ENCODE data around the gene LHFPL3.

The LHFPL3 gene

GRCh38 chr7:104629408-104629807 lies 301.0 kb downstream of the LHFPL3 start:
- Histone ChIP-seq H3K4me1 (ENCODE audit: control insufficient read depth, insufficient read depth, low read depth, low read length) (no peaks in the 10 kb centered on the region), H2BK120ac (ENCODE audit: low read depth, low read length) (no peak overlapping the region), H4K8ac (ENCODE audit: low read length) (no peak overlapping the region), H3K79me1 (replicated peaks; ENCODE audit: low read length, poor library complexity, severe bottlenecking) (no peaks in the 10 kb centered on the region), H3K9ac (ENCODE audit: low read length) (no peak overlapping the region), H3K27ac (ENCODE audit: low read length, poor library complexity, severe bottlenecking) (no peak overlapping the region), H2AFZ (ENCODE audit: low read depth, low read length) (no peak overlapping the region), H3K27me3 (ENCODE audit: control insufficient read depth in 1 of 2, insufficient read depth in 1 of 2, low read length in 2 of 2) (no peaks in the 10 kb centered on the region), H3K4ac (ENCODE audit: low read depth in 1 of 2, low read length in 2 of 2) (no peak overlapping the region), H3K36me3 (ENCODE audit: control insufficient read depth in 1 of 2, insufficient read depth in 2 of 2, low read depth in 1 of 2, low read length in 2 of 2) (no peaks in the 10 kb centered on the region), H3K9me3 (ENCODE audit: control insufficient read depth, low read length) (no peaks in the 10 kb centered on the region), H2BK15ac (ENCODE audit: low read depth, poor library complexity, severe bottlenecking) (no peak overlapping the region), H3K4me3 (ENCODE audit: insufficient read depth in 1 of 2, low read depth in 1 of 2, low read length in 2 of 2) (no peak overlapping the region), H4K91ac (ENCODE audit: low read length) (no peak overlapping the region), H3K4me2 (ENCODE audit: low read length, poor library complexity, severe bottlenecking) (no peak overlapping the region), H3K23ac (ENCODE audit: low read length in 2 of 2) (no peak overlapping the region), H2AK5ac (ENCODE audit: low read length, severe bottlenecking) (no peak overlapping the region), H3K18ac (ENCODE audit: low read depth in 1 of 2, low read length in 2 of 2) (no peak overlapping the region), H2BK12ac (ENCODE audit: low read length in 2 of 2) (no peak overlapping the region), H3K14ac (ENCODE audit: low read length in 2 of 2) (no peak overlapping the region), H2BK5ac (ENCODE audit: low read depth, low read length, poor library complexity, severe bottlenecking) (no peak overlapping the region)
- DNase-seq = no peak
- 54% methylated on average over 1 of the region's 1 CpG for WGBS

- Histone ChIP-seq H2AK5ac (ENCODE audit: low read length, severe bottlenecking) (no peak overlapping the region), H3K4ac (ENCODE audit: low read depth in 1 of 2, low read length in 2 of 2) (no peak overlapping the region), H3K36me3 (ENCODE audit: control insufficient read depth in 1 of 2, insufficient read depth in 2 of 2, low read depth in 1 of 2, low read length in 2 of 2) (no peaks in the 10 kb centered on the region), H2AFZ (ENCODE audit: low read depth, low read length) (no peak overlapping the region), H3K9me3 (ENCODE audit: control insufficient read depth, low read length) (no peaks in the 10 kb centered on the region), H3K79me1 (replicated peaks; ENCODE audit: low read length, poor library complexity, severe bottlenecking) (no peaks in the 10 kb centered on the region), H3K4me2 (ENCODE audit: low read length, poor library complexity, severe bottlenecking) (no peak overlapping the region), H3K27ac (ENCODE audit: low read length, poor library complexity, severe bottlenecking) (no peak overlapping the region), H4K8ac (ENCODE audit: low read length) (no peak overlapping the region), H3K18ac (ENCODE audit: low read depth in 1 of 2, low read length in 2 of 2) (no peak overlapping the region), H2BK120ac (ENCODE audit: low read depth, low read length) (no peak overlapping the region), H3K4me1 (ENCODE audit: control insufficient read depth, insufficient read depth, low read depth, low read length) (no peaks in the 10 kb centered on the region), H2BK12ac (ENCODE audit: low read length in 2 of 2) (no peak overlapping the region), H3K23ac (ENCODE audit: low read length in 2 of 2) (no peak overlapping the region), H2BK15ac (ENCODE audit: low read depth, poor library complexity, severe bottlenecking) (no peak overlapping the region), H3K14ac (ENCODE audit: low read length in 2 of 2) (no peak overlapping the region), H3K4me3 (ENCODE audit: insufficient read depth in 1 of 2, low read depth in 1 of 2, low read length in 2 of 2) (no peak overlapping the region), H2BK5ac (ENCODE audit: low read depth, low read length, poor library complexity, severe bottlenecking) (no peak overlapping the region), H4K91ac (ENCODE audit: low read length) (no peak overlapping the region), H3K27me3 (ENCODE audit: control insufficient read depth in 1 of 2, insufficient read depth in 1 of 2, low read length in 2 of 2) (peaks cover 0 to 16% of the 10 kb centered on the region in 2 experiments), H3K9ac (ENCODE audit: low read length) (no peak overlapping the region)
- no peak for DNase-seq
- WGBS = 93% methylated on average over 4 of the region's 4 CpGs
These were observed 312.1 kb downstream of the LHFPL3 start for GRCh38 chr7:104640506-104640905.

- Histone ChIP-seq H3K27me3 (ENCODE audit: control insufficient read depth in 1 of 2, insufficient read depth in 1 of 2, low read length in 2 of 2) (peaks cover 0 to 16% of the 10 kb centered on the region in 2 experiments), H2AK5ac (ENCODE audit: low read length, severe bottlenecking) (no peak overlapping the region), H3K4ac (ENCODE audit: low read depth in 1 of 2, low read length in 2 of 2) (no peak overlapping the region), H2BK120ac (ENCODE audit: low read depth, low read length) (no peak overlapping the region), H3K9me3 (ENCODE audit: control insufficient read depth, low read length) (no peaks in the 10 kb centered on the region), H4K8ac (ENCODE audit: low read length) (no peak overlapping the region), H3K4me3 (ENCODE audit: insufficient read depth in 1 of 2, low read depth in 1 of 2, low read length in 2 of 2) (no peak overlapping the region), H2AFZ (ENCODE audit: low read depth, low read length) (no peak overlapping the region), H4K91ac (ENCODE audit: low read length) (no peak overlapping the region), H3K36me3 (ENCODE audit: control insufficient read depth in 1 of 2, insufficient read depth in 2 of 2, low read depth in 1 of 2, low read length in 2 of 2) (no peaks in the 10 kb centered on the region), H2BK5ac (ENCODE audit: low read depth, low read length, poor library complexity, severe bottlenecking) (no peak overlapping the region), H2BK12ac (ENCODE audit: low read length in 2 of 2) (no peak overlapping the region), H2BK15ac (ENCODE audit: low read depth, poor library complexity, severe bottlenecking) (no peak overlapping the region), H3K4me2 (ENCODE audit: low read length, poor library complexity, severe bottlenecking) (no peak overlapping the region), H3K23ac (ENCODE audit: low read length in 2 of 2) (no peak overlapping the region), H3K14ac (ENCODE audit: low read length in 2 of 2) (no peak overlapping the region), H3K9ac (ENCODE audit: low read length) (no peak overlapping the region), H3K4me1 (ENCODE audit: control insufficient read depth, insufficient read depth, low read depth, low read length) (no peaks in the 10 kb centered on the region), H3K27ac (ENCODE audit: low read length, poor library complexity, severe bottlenecking) (no peak overlapping the region), H3K79me1 (replicated peaks; ENCODE audit: low read length, poor library complexity, severe bottlenecking) (no peaks in the 10 kb centered on the region), H3K18ac (ENCODE audit: low read depth in 1 of 2, low read length in 2 of 2) (no peak overlapping the region)
- 51% methylated on average over 2 of the region's 2 CpGs for WGBS
- DNase-seq = no peak
These were observed 314.2 kb downstream of the LHFPL3 start for GRCh38 chr7:104642560-104642959.

DNA sequence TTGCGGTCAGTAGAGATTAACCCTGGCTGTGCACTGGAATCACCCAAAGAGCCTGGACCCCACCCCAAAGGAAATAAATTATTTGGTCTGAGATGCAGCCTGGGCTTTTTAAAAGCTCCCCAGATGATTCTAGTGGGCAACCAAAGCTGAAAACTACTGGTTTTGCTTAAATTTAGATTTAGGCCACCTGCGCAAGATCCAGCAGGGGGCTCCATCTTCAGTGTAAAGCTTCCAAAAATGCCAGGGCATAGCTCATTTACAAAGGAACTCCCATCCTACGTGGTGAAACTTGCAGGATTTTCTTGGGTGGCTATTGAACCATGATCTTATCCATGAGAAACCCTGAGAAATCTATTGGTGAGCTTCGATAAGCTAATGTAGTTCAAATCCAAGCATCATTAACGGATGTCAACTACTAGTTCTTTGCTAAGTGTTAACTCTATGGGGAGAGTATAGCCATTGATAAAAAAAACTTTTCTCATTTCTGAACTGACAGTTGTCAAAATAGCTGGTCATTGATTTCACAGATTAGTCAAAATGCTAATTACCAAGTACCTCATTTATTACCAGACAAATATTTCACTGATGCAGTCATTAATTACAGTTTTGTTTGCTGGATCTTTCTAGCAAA lies 315.3 kb downstream of the LHFPL3 start:
- Histone ChIP-seq H3K4ac (ENCODE audit: low read depth in 1 of 2, low read length in 2 of 2) (no peak overlapping the region), H2BK12ac (ENCODE audit: low read length in 2 of 2) (no peak overlapping the region), H3K36me3 (ENCODE audit: control insufficient read depth in 1 of 2, insufficient read depth in 2 of 2, low read depth in 1 of 2, low read length in 2 of 2) (no peaks in the 10 kb centered on the region), H3K4me3 (ENCODE audit: insufficient read depth in 1 of 2, low read depth in 1 of 2, low read length in 2 of 2) (no peak overlapping the region), H2AFZ (ENCODE audit: low read depth, low read length) (no peak overlapping the region), H3K4me2 (ENCODE audit: low read length, poor library complexity, severe bottlenecking) (no peak overlapping the region), H3K79me1 (replicated peaks; ENCODE audit: low read length, poor library complexity, severe bottlenecking) (no peaks in the 10 kb centered on the region), H3K23ac (ENCODE audit: low read length in 2 of 2) (no peak overlapping the region), H3K9ac (ENCODE audit: low read length) (no peak overlapping the region), H2BK120ac (ENCODE audit: low read depth, low read length) (no peak overlapping the region), H3K14ac (ENCODE audit: low read length in 2 of 2) (no peak overlapping the region), H2AK5ac (ENCODE audit: low read length, severe bottlenecking) (no peak overlapping the region), H2BK15ac (ENCODE audit: low read depth, poor library complexity, severe bottlenecking) (no peak overlapping the region), H3K27ac (ENCODE audit: low read length, poor library complexity, severe bottlenecking) (no peak overlapping the region), H3K9me3 (ENCODE audit: control insufficient read depth, low read length) (no peaks in the 10 kb centered on the region), H3K18ac (ENCODE audit: low read depth in 1 of 2, low read length in 2 of 2) (no peak overlapping the region), H4K8ac (ENCODE audit: low read length) (no peak overlapping the region), H3K4me1 (ENCODE audit: control insufficient read depth, insufficient read depth, low read depth, low read length) (no peaks in the 10 kb centered on the region), H2BK5ac (ENCODE audit: low read depth, low read length, poor library complexity, severe bottlenecking) (no peak overlapping the region), H3K27me3 (ENCODE audit: control insufficient read depth in 1 of 2, insufficient read depth in 1 of 2, low read length in 2 of 2) (peaks cover 0 to 24% of the 10 kb centered on the region in 2 experiments), H4K91ac (ENCODE audit: low read length) (no peak overlapping the region)
- DNase-seq = no peak
- WGBS = 44% methylated on average over 4 of the region's 5 CpGs
